HEK293 (cell line): ENCODE results near the gene SLF1.

ENCODE experiments used
- CTCF ChIA-PET: fragments of 350-600 bp; formaldehyde crosslinking; extraction: SDS; loops from one replicate; lab custom pipeline; 2021; ENCODE audit warnings: antibody characterized with exemption; lab: Yijun Ruan, JAX
- POLR2A ChIA-PET: fragments of 300-600 bp; formaldehyde crosslinking; extraction: SDS; loops from one replicate; lab custom pipeline; 2020; ENCODE audit warnings: antibody characterized with exemption, inconsistent platforms; lab: Yijun Ruan, JAX
- H3K27ac ChIP-seq: fragments of 200-500 bp; sonication (Bioruptor generic); 2 replicates; pipeline ENCODE4 v1.5.1; 2014; ENCODE audit warnings: low read depth, low read length, control low read depth, inconsistent platforms; ENCODE audit errors: extremely low read depth
- H3K36me3 ChIP-seq, 2 experiments: fragments of 200-500 bp in 1 of 2; sonication (Bioruptor generic) in 1 of 2; 1 replicate in 1 of 2; 2 replicates in 1 of 2; pipeline ENCODE4 v1.5.1; 2014 to 2017; ENCODE audit warnings: inconsistent platforms in 2 of 2, low read length in 2 of 2; ENCODE audit not compliant: control insufficient read depth in 2 of 2, insufficient read depth in 1 of 2
- H3K4me1 ChIP-seq: fragments of 200-500 bp; sonication (Bioruptor generic); 2 replicates; pipeline ENCODE4 v1.5.1; 2014; ENCODE audit warnings: mild to moderate bottlenecking, low read length, inconsistent platforms; ENCODE audit not compliant: control insufficient read depth, insufficient read depth
- H3K4me3 ChIP-seq: 2 replicates; pipeline ENCODE4 v1.5.1; 2011; ENCODE audit warnings: low read depth, mild to moderate bottlenecking, control low read depth, low read length, moderate library complexity
- H3K9me3 ChIP-seq: fragments of 200-500 bp; sonication (Bioruptor generic); 2 replicates; pipeline ENCODE4 v1.5.1; 2014; ENCODE audit warnings: low read depth, low read length, inconsistent platforms; ENCODE audit not compliant: control insufficient read depth, insufficient read depth
- EGR2 ChIP-seq: fragments of 450-650 bp; formaldehyde crosslinking; IDR thresholded peaks from 2 replicates; pipeline ENCODE4 v1.5.1; 2016; ENCODE audit warnings: low read depth, missing biosample characterization, missing genetic modification characterization
- GLI2 ChIP-seq: fragments of 450-650 bp; formaldehyde crosslinking; IDR thresholded peaks from 2 replicates; pipeline ENCODE4; 2017; ENCODE audit warnings: missing biosample characterization, missing genetic modification characterization, low read depth, borderline replicate concordance
- HOXD13 ChIP-seq: sonication (generic); formaldehyde crosslinking; IDR thresholded peaks from 2 replicates; pipeline ENCODE4 v1.8.0; 2022; ENCODE audit warnings: missing genetic modification reagents, borderline replicate concordance
- KLF16 ChIP-seq: fragments of 450-650 bp; formaldehyde crosslinking; IDR thresholded peaks from 2 replicates; pipeline ENCODE4 v1.5.1; 2017; ENCODE audit warnings: missing biosample characterization, missing genetic modification characterization
- KLF7 ChIP-seq: fragments of 450-650 bp; formaldehyde crosslinking; IDR thresholded peaks from 2 replicates; pipeline ENCODE4 v1.5.1; 2016; ENCODE audit warnings: missing biosample characterization, missing genetic modification characterization, borderline replicate concordance
- KLF8 ChIP-seq: fragments of 450-650 bp; formaldehyde crosslinking; IDR thresholded peaks from 2 replicates; pipeline ENCODE4 v1.5.1; 2016; ENCODE audit warnings: missing biosample characterization, missing genetic modification characterization
- PRDM1 ChIP-seq: fragments of 450-650 bp; formaldehyde crosslinking; IDR thresholded peaks from 2 replicates; pipeline ENCODE4; 2016; ENCODE audit warnings: missing biosample characterization, missing genetic modification characterization
- ZBTB17 ChIP-seq: fragments of 450-650 bp; formaldehyde crosslinking; IDR thresholded peaks from 2 replicates; pipeline ENCODE4 v1.5.1; 2016; ENCODE audit warnings: missing biosample characterization, missing genetic modification characterization
- ZNF146 ChIP-seq: fragments of 450-650 bp; formaldehyde crosslinking; IDR thresholded peaks from 2 replicates; pipeline ENCODE4 v1.5.1; 2016; ENCODE audit warnings: missing biosample characterization, missing genetic modification characterization
- ZNF174 ChIP-seq: fragments of 450-650 bp; formaldehyde crosslinking; IDR thresholded peaks from 2 replicates; pipeline ENCODE4 v1.5.0; 2017; ENCODE audit warnings: missing biosample characterization, mild to moderate bottlenecking, missing genetic modification characterization
- ZNF175 ChIP-seq: fragments of 450-650 bp; formaldehyde crosslinking; IDR thresholded peaks from 2 replicates; pipeline ENCODE4 v1.5.1; 2016; ENCODE audit warnings: missing biosample characterization, missing genetic modification characterization
- ZNF211 ChIP-seq: fragments of 450-650 bp; formaldehyde crosslinking; IDR thresholded peaks from 2 replicates; pipeline ENCODE4 v1.5.1; 2016; ENCODE audit warnings: low read depth, missing biosample characterization, missing genetic modification characterization
- ZNF214 ChIP-seq: fragments of 450-650 bp; formaldehyde crosslinking; IDR thresholded peaks from 2 replicates; pipeline ENCODE4 v1.5.1; 2017; ENCODE audit warnings: missing biosample characterization, mild to moderate bottlenecking, missing genetic modification characterization, borderline replicate concordance
- ZNF350 ChIP-seq: fragments of 450-650 bp; formaldehyde crosslinking; IDR thresholded peaks from 2 replicates; pipeline ENCODE4 v1.5.0; 2017; ENCODE audit warnings: missing biosample characterization, mild to moderate bottlenecking, missing genetic modification characterization
- ZNF398 ChIP-seq: fragments of 450-650 bp; formaldehyde crosslinking; IDR thresholded peaks from 2 replicates; pipeline ENCODE4 v1.5.1; 2017; ENCODE audit warnings: missing biosample characterization, missing genetic modification characterization
- ZNF513 ChIP-seq: fragments of 450-650 bp; IDR thresholded peaks from 2 replicates; pipeline ENCODE4 v1.5.1; 2018; ENCODE audit warnings: missing biosample characterization, missing genetic modification characterization
- ZNF514 ChIP-seq: fragments of 450-650 bp; formaldehyde crosslinking; IDR thresholded peaks from 2 replicates; pipeline ENCODE4 v1.5.1; 2016; ENCODE audit warnings: missing biosample characterization, missing genetic modification characterization
- ZNF596 ChIP-seq: fragments of 450-650 bp; IDR thresholded peaks from 2 replicates; pipeline ENCODE4 v1.5.0; 2018; ENCODE audit warnings: missing biosample characterization, mild to moderate bottlenecking, missing genetic modification characterization, moderate library complexity
- ZNF76 ChIP-seq: fragments of 450-650 bp; formaldehyde crosslinking; IDR thresholded peaks from 2 replicates; pipeline ENCODE4; 2016; ENCODE audit warnings: low read depth, missing biosample characterization, missing genetic modification characterization, borderline replicate concordance
- ZNF768 ChIP-seq: fragments of 450-650 bp; formaldehyde crosslinking; IDR thresholded peaks from 2 replicates; pipeline ENCODE4 v1.5.1; 2018; ENCODE audit warnings: missing biosample characterization, mild to moderate bottlenecking, missing genetic modification characterization
- ZSCAN23 ChIP-seq: fragments of 450-650 bp; formaldehyde crosslinking; IDR thresholded peaks from 2 replicates; pipeline ENCODE4 v1.5.1; 2016; ENCODE audit warnings: missing biosample characterization, missing genetic modification characterization
- ZSCAN4 ChIP-seq: fragments of 450-650 bp; formaldehyde crosslinking; IDR thresholded peaks from 2 replicates; pipeline ENCODE4 v1.5.1; 2017; ENCODE audit warnings: missing biosample characterization, missing genetic modification characterization
- TF ChIP-seq, protein P1 (sequence below): fragments of 450-650 bp; IDR thresholded peaks from 2 replicates; pipeline ENCODE4 v1.5.1; 2018; ENCODE audit warnings: missing biosample characterization, mild to moderate bottlenecking, missing genetic modification characterization

The SLF1 gene

GRCh38 chr5:94623011-94623410, 4.5 kb downstream of the SLF1 start:
- Histone ChIP-seq H3K36me3 (no peaks in the 10 kb centered on the region; a peak in 1 of 3 replicates), H3K4me1 (peaks cover 14% of the 10 kb centered on the region; the same call in 1 of the 2 replicates), H3K27ac (no peak overlapping the region), H3K9me3 (no peaks in the 10 kb centered on the region), H3K4me3 (no peak overlapping the region)
- TF ChIP-seq ZNF76 (tag by site-specific recombination): no peak
- no peak for TF ChIP-seq ZNF513 (tag by site-specific recombination)
- TF ChIP-seq PRDM1 (tag by site-specific recombination): no peak
- TF ChIP-seq ZNF174 (tag by site-specific recombination): no peak
- TF ChIP-seq HOXD13 (CRISPR knock-in tag): no peak
- no peak for TF ChIP-seq ZNF514
- no peak for TF ChIP-seq ZNF214 (tag by site-specific recombination)
- no peak for TF ChIP-seq ZNF175
- no peak for TF ChIP-seq KLF8 (tag by site-specific recombination)
- TF ChIP-seq ZNF211: no peak
- TF ChIP-seq ZNF596 (tag by site-specific recombination): no peak
- TF ChIP-seq ZNF768: no peak
- no peak for TF ChIP-seq EGR2 (tag by site-specific recombination)
- CTCF ChIA-PET: no interaction called here
- POLR2A ChIA-PET: interaction anchor here (0.5 kb wide), 1 partner anchor 62 kb away, joined by 6 read pairs; no protein-coding TSS in a partner anchor

GRCh38 chr5:94623877-94624276, 5.4 kb downstream of the SLF1 start:
- Histone ChIP-seq H3K9me3 (no peaks in the 10 kb centered on the region), H3K4me1 (peaks cover 14% of the 10 kb centered on the region; the same call in 1 of the 2 replicates), H3K27ac (no peak overlapping the region), H3K36me3 (peaks cover 3% of the 10 kb centered on the region in 2 experiments), H3K4me3 (no peak overlapping the region)
- ChIA-PET CTCF (no interaction called here), POLR2A (no interaction called here)
- TF ChIP-seq GLI2: no peak
- TF ChIP-seq ZNF211: no peak
- no peak for TF ChIP-seq KLF16
- TF ChIP-seq ZBTB17 (tag by site-specific recombination): no peak
- TF ChIP-seq ZNF350 (tag by site-specific recombination): no peak
- TF ChIP-seq ZNF146: no peak
- no peak for TF ChIP-seq KLF7 (tag by site-specific recombination)

DNA sequence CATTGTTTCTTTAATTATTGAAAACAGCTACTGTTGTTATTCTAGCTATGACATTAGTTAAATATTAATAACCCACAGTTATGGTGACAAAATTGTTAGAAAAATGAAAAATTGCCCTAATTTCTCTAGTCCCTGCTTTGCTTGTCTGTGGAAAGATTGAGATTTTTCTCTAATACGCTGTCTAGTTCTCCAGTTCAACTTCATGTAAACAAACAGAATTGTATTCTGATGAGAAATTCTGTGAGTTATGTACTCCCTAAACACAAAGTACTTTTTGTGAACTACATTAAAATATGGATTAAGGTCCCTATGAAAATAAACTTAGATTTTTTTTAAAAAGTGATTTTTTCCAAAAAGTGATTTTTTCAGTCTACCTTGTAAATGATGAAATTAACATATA, 8.7 kb downstream of the SLF1 start:
- TF ChIP-seq ZSCAN23 (tag by site-specific recombination) (no peak), ZNF398 (tag by site-specific recombination) (no peak), ZSCAN4 (tag by site-specific recombination) (no peak)
- TF ChIP-seq, protein P1, sequence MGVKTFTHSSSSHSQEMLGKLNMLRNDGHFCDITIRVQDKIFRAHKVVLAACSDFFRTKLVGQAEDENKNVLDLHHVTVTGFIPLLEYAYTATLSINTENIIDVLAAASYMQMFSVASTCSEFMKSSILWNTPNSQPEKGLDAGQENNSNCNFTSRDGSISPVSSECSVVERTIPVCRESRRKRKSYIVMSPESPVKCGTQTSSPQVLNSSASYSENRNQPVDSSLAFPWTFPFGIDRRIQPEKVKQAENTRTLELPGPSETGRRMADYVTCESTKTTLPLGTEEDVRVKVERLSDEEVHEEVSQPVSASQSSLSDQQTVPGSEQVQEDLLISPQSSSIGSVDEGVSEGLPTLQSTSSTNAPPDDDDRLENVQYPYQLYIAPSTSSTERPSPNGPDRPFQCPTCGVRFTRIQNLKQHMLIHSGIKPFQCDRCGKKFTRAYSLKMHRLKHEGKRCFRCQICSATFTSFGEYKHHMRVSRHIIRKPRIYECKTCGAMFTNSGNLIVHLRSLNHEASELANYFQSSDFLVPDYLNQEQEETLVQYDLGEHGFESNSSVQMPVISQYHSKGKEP (tag by site-specific recombination): no peak
- no peak overlapping the region for H3K4me3 ChIP-seq
- no peaks in the 10 kb centered on the region for H3K9me3 ChIP-seq
- no peak overlapping the region for H3K27ac ChIP-seq
- ChIA-PET CTCF (no interaction called here), POLR2A (no interaction called here)
- H3K36me3 ChIP-seq: peaks cover 23 to 31% of the 10 kb centered on the region in 2 experiments
- peaks cover 3% of the 10 kb centered on the region; the same call in 1 of the 2 replicates for H3K4me1 ChIP-seq
